Sigmoid colon (tissue), 4 donors: ENCODE results near the gene EIF3D.

Source experiments
- CTCF ChIP-seq, 4 experiments: fragments of 450-650 bp in 3 of 4; fragments of 200-600 bp in 1 of 4; IDR thresholded peaks; one replicate each; pipeline ENCODE4 v1.5.1; 2016 to 2019; ENCODE audit warnings: antibody characterized with exemption in 4 of 4, mild to moderate bottlenecking in 3 of 4, moderate library complexity in 2 of 4
- EP300 ChIP-seq, 4 donors: sonication (generic); formaldehyde crosslinking; IDR thresholded peaks; one replicate each; pipeline ENCODE4 v1.6.1; 2017; ENCODE audit warnings: antibody characterized with exemption in 4 of 4
- POLR2A ChIP-seq, 2 donors: fragments of 450-650 bp; IDR thresholded peaks; one replicate each; pipeline ENCODE4 v1.6.1; 2016; ENCODE audit warnings: antibody characterized with exemption in 2 of 2, mild to moderate bottlenecking in 2 of 2, moderate library complexity in 2 of 2

GRCh38 chr22:36561291-36561811, 32.4 kb upstream of the EIF3D start:
- TF ChIP-seq EP300 (IDR thresholded peaks at IDR 0.05) (no peak), POLR2A (IDR thresholded peaks at IDR 0.05) (no peak), CTCF (IDR thresholded peaks at IDR 0.05) (no peak)
